MM.1S (cell line): ENCODE results near the gene CBX8.
A peak's percentile ranks its signal among the peaks of the same experiment; 100 is the strongest.

Experiments used
- DNase-seq: peaks from one replicate; pipeline ENCODE4 v3.0.0-alpha.2; 2015
- H2AFZ ChIP-seq: fragments of 300-600 bp; sonication (generic); 2 replicates; pipeline ENCODE4 v1.6.0; 2016; ENCODE audit warnings: antibody characterized with exemption, low read length
- H3F3A ChIP-seq: fragments of 300-600 bp; sonication (generic); 2 replicates; pipeline ENCODE4 v1.6.1; 2016; ENCODE audit warnings: mild to moderate bottlenecking, antibody characterized with exemption, low read length, moderate library complexity, mixed read lengths; ENCODE audit not compliant: insufficient read depth
- H3K27ac ChIP-seq: fragments of 300-600 bp; sonication (generic); 2 replicates; pipeline ENCODE4 v1.5.1; 2016; ENCODE audit warnings: mild to moderate bottlenecking, low read length
- H3K27me3 ChIP-seq: fragments of 300-600 bp; sonication (generic); replicated peaks from 2 replicates; pipeline ENCODE4 v1.6.0; 2016; ENCODE audit warnings: low read length; ENCODE audit not compliant: insufficient read depth
- H3K36me3 ChIP-seq: fragments of 300-600 bp; sonication (generic); replicated peaks from 2 replicates; pipeline ENCODE4 v1.6.1; 2016; ENCODE audit warnings: mild to moderate bottlenecking, low read length, mixed read lengths; ENCODE audit not compliant: insufficient read depth
- H3K4me1 ChIP-seq: fragments of 300-600 bp; sonication (generic); 2 replicates; pipeline ENCODE4 v1.6.1; 2016; ENCODE audit warnings: low read length, mixed read lengths
- H3K4me2 ChIP-seq: fragments of 300-600 bp; sonication (generic); 2 replicates; pipeline ENCODE4 v1.6.0; 2016; ENCODE audit warnings: low read depth, low read length
- H3K4me3 ChIP-seq: fragments of 300-600 bp; sonication (generic); 2 replicates; pipeline ENCODE4 v1.5.1; 2016; ENCODE audit warnings: low read length, mixed read lengths
- H3K79me2 ChIP-seq: fragments of 300-600 bp; sonication (generic); 2 replicates; pipeline ENCODE4 v1.6.1; 2016; ENCODE audit warnings: mixed run types, low read length, mixed read lengths
- H3K9ac ChIP-seq: fragments of 300-600 bp; sonication (generic); 2 replicates; pipeline ENCODE4 v1.6.1; 2016; ENCODE audit warnings: low read length, mixed read lengths
- H3K9me2 ChIP-seq: fragments of 300-600 bp; sonication (generic); replicated peaks from 2 replicates; pipeline ENCODE4 v1.6.1; 2016; ENCODE audit warnings: mild to moderate bottlenecking, low read length, mixed read lengths; ENCODE audit not compliant: insufficient read depth
- H3K9me3 ChIP-seq: fragments of 300-600 bp; sonication (generic); replicated peaks from 2 replicates; pipeline ENCODE4 v1.6.1; 2016; ENCODE audit warnings: mild to moderate bottlenecking, low read length, mixed read lengths; ENCODE audit not compliant: insufficient read depth
- H4K20me1 ChIP-seq: fragments of 300-600 bp; sonication (generic); 2 replicates; pipeline ENCODE4 v1.6.1; 2016; ENCODE audit warnings: mild to moderate bottlenecking, low read length, moderate library complexity, mixed read lengths; ENCODE audit not compliant: insufficient read depth
- EZH2 ChIP-seq: fragments of 300-600 bp; sonication (generic); optimal IDR thresholded peaks from 2 replicates; pipeline ENCODE3; 2017; ENCODE audit warnings: low read depth, mild to moderate bottlenecking, antibody characterized with exemption, low read length, mixed read lengths
- EZH2phosphoT487 ChIP-seq: fragments of 300-600 bp; sonication (generic); IDR thresholded peaks from 2 replicates; pipeline ENCODE4 v1.6.1; 2018; ENCODE audit warnings: antibody characterized with exemption, low read length
- TF ChIP-seq, protein P1 (sequence below): fragments of 300-600 bp; sonication (generic); IDR thresholded peaks from 2 replicates; pipeline ENCODE4 v1.5.1; 2016; ENCODE audit warnings: antibody characterized with exemption, low read length, mixed read lengths

The CBX8 gene

DNA sequence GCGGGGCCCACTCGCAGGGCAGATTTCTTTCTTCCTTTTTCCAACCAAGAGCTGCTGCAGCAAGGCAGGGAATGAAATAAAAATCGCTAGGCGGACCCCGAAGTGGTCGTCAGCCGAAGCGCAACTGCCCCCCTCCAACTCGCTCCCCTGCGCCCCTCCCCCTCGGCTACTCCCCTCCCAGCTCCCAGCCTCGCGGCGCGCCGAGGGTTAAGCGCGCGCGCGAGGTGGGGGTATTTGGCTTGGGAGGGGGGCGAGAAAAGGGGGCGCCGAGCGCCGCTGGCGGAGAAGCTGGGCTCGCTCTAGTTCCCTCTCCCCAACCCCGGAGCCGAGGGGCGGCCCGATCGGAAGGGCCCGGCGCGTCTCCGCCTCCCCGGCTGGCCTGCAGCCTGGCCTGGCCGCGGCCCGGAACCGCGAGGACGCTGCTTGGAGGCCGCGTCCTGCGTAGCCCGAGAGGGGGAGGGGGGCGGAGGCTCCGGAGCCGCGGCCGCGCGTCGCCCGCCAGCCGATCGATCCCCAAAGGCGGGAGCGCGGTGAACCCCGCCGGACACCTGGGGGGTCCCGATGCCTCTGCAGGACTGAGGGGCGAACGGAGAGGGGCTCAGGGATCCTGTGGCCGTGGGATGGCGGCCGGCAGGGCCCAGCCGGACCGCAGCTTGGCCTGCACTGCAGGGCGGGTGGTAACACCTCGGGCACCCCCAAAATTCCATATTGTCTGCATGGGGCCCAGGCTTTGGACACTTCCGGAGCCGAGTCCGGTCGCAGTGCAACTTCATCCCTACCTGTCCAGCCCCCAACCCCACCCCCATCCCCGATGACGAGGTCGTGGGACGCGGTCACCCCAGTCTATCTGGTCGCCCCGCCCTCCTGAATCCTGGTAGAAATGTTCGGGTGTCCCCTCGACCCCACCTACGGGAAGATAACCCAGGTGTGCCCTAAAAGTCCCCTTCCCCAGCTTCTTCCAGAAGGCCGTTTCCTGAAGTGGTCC, 47.2 kb upstream of the CBX8 start:
- Histone ChIP-seq H3F3A (no peaks in the 10 kb centered on the region), H3K9ac (no peak overlapping the region), H2AFZ (no peak overlapping the region), H3K27me3 (peaks cover 91% of the 10 kb centered on the region), H3K27ac (no peak overlapping the region), H3K4me3 (peak overlapping the region; percentile 36; the same call in 1 of the 2 replicates), H3K9me2 (no peaks in the 10 kb centered on the region), H4K20me1 (peaks cover 3% of the 10 kb centered on the region; the same call in 1 of the 2 replicates), H3K9me3 (no peaks in the 10 kb centered on the region), H3K79me2 (no peaks in the 10 kb centered on the region), H3K4me2 (peak overlapping the region; percentile 71), H3K36me3 (no peaks in the 10 kb centered on the region), H3K4me1 (no peaks in the 10 kb centered on the region)
- TF ChIP-seq EZH2phosphoT487 (no peak), EZH2 (peak; percentile 8)
- DNase-seq: no peak

DNA sequence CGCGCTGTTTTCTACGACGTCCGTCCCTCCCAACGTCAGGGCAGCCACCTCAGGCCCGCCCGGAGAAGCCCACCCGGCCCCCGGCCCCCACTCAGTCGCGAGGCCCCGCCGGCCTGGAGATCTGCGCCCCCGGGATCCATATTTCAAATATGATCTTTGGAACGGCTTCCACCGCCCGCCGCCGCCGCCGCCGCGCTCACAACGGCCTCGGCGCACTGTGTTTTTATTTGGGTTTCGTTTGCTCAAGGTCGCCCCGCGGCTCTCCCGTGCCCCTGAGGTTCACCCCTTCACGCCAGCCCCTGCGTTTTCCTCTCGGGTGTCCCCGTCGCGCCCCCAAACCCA, 46.6 kb upstream of the CBX8 start:
- H4K20me1 ChIP-seq: peaks cover 3% of the 10 kb centered on the region; the same call in 1 of the 2 replicates
- peaks cover 1% of the 10 kb centered on the region; the same call in 1 of the 2 replicates for H3F3A ChIP-seq
- peak overlapping the region; percentile 71 for H3K4me2 ChIP-seq
- no peak overlapping the region for H3K9ac ChIP-seq
- H3K9me3 ChIP-seq: no peaks in the 10 kb centered on the region
- TF ChIP-seq, protein P1, sequence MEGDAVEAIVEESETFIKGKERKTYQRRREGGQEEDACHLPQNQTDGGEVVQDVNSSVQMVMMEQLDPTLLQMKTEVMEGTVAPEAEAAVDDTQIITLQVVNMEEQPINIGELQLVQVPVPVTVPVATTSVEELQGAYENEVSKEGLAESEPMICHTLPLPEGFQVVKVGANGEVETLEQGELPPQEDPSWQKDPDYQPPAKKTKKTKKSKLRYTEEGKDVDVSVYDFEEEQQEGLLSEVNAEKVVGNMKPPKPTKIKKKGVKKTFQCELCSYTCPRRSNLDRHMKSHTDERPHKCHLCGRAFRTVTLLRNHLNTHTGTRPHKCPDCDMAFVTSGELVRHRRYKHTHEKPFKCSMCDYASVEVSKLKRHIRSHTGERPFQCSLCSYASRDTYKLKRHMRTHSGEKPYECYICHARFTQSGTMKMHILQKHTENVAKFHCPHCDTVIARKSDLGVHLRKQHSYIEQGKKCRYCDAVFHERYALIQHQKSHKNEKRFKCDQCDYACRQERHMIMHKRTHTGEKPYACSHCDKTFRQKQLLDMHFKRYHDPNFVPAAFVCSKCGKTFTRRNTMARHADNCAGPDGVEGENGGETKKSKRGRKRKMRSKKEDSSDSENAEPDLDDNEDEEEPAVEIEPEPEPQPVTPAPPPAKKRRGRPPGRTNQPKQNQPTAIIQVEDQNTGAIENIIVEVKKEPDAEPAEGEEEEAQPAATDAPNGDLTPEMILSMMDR: no peak
- TF ChIP-seq EZH2: peak; percentile 46
- H3K9me2 ChIP-seq: no peaks in the 10 kb centered on the region
- H3K4me1 ChIP-seq: no peaks in the 10 kb centered on the region
- H3K79me2 ChIP-seq: no peaks in the 10 kb centered on the region
- DNase-seq: no peak
- H3K4me3 ChIP-seq: peak overlapping the region; percentile 36; the same call in 1 of the 2 replicates
- H2AFZ ChIP-seq: no peak overlapping the region
- peaks cover 84% of the 10 kb centered on the region for H3K27me3 ChIP-seq
- no peaks in the 10 kb centered on the region for H3K36me3 ChIP-seq
- no peak overlapping the region for H3K27ac ChIP-seq

DNA sequence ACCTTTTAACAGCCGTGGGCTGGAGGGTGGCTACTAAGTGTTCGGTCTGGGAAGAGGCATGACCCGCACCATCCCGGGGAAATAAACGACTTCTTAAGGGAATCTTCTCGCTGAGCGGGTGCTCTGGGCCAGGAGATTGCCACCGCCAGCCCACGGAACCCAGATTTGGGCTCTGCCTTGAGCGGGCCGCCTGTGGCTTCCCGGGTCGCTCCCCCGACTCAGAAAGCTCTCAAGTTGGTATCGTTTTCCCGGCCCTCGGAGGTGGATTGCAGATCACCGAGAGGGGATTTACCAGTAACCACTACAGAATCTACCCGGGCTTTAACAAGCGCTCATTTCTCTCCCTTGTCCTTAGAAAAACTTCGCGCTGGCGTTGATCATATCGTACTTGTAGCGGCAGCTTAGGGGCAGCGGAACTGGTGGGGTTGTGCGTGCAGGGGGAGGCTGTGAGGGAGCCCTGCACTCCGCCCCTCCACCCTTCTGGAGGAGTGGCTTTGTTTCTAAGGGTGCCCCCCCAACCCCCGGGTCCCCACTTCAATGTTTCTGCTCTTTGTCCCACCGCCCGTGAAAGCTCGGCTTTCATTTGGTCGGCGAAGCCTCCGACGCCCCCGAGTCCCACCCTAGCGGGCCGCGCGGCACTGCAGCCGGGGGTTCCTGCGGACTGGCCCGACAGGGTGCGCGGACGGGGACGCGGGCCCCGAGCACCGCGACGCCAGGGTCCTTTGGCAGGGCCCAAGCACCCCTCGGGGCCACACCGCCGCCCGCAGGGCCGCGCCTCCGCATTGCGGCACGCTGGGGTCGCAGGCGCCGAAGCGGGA, 46.0 kb upstream of the CBX8 start:
- peaks cover 78% of the 10 kb centered on the region for H3K27me3 ChIP-seq
- peaks cover 3% of the 10 kb centered on the region; the same call in 1 of the 2 replicates for H4K20me1 ChIP-seq
- no peak overlapping the region for H3K9ac ChIP-seq
- no peaks in the 10 kb centered on the region for H3K9me3 ChIP-seq
- DNase-seq: no peak
- no peaks in the 10 kb centered on the region for H3K9me2 ChIP-seq
- H2AFZ ChIP-seq: no peak overlapping the region
- H3K4me2 ChIP-seq: peak overlapping the region; percentile 71; the same call in 1 of the 2 replicates
- H3F3A ChIP-seq: peaks cover 7% of the 10 kb centered on the region
- no peak overlapping the region for H3K4me3 ChIP-seq
- H3K27ac ChIP-seq: no peak overlapping the region
- TF ChIP-seq EZH2 (no peak), EZH2phosphoT487 (no peak; the same call in 1 of the 2 replicates)
- TF ChIP-seq, protein P1: no peak
- H3K36me3 ChIP-seq: no peaks in the 10 kb centered on the region
- H3K4me1 ChIP-seq: peaks cover under 1% of the 10 kb centered on the region; the same call in 1 of the 2 replicates
- peaks cover 5% of the 10 kb centered on the region for H3K79me2 ChIP-seq
